Putamen (tissue), 1 donor: ENCODE results near the gene SEMA6B.
"Not testable (repeated sequence)": the region's sequence is repeated elsewhere in the genome, so short reads cannot be mapped to it uniquely, and the experiment has no call there.

ENCODE experiments used
- DNase-seq: peaks from one replicate; pipeline ENCODE4 v3.0.0-alpha.2; 2016; ENCODE audit warnings: low spot score

The SEMA6B gene

GRCh38 chr19:4571305-4571917 is 11.9 kb upstream of the SEMA6B start:
- no peak for DNase-seq

DNA sequence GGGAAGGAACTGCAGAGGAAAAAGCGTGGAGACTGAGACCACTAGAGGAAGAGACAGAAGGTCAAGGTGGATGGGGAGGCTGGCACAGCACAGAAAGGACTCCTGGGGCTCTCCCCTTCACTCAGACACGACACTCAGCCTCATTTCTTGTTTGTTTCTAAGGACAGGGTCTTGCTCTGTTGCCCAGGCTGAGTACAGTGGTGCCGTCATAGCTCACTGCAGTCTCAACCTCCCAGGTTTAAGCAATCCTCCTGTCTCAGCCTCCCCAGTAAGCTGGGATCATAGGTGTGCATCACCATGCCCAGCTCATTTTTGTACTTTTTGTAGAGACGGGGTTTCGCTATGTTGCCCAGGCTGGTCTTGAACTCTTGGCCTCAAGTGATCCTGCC is 11.4 kb upstream of the SEMA6B start:
- DNase-seq, result no peak

- DNase-seq, result no peak
These were observed 10.9 kb upstream of the SEMA6B start for GRCh38 chr19:4570402-4570801.

DNA sequence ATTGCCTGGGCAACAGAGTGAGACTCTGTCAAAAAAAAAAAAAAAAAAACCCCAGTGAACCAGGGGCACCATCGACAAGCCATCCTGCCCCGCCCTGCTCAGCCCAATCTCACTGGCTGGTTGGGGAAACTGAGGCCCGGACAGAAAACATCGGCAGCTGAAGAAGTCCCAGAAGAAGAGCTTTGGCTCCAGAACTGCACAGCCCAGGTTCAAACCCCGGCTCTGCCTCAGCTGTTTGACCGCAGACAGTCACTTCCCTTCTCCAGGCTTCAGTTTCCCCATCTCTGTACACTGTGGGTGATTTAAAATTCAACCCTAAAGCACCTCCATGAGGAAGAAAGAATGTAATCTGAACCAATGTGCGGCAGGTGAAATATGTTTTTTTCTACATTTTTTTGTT is 9.4 kb upstream of the SEMA6B start:
- DNase-seq, result no peak

GRCh38 chr19:4567584-4568071 is 8.1 kb upstream of the SEMA6B start:
- no peak for DNase-seq

GRCh38 chr19:4566402-4567051 is 7.0 kb upstream of the SEMA6B start:
- no peak for DNase-seq

GRCh38 chr19:4563562-4563961 is 4.1 kb upstream of the SEMA6B start:
- not testable (repeated sequence) for DNase-seq

DNA sequence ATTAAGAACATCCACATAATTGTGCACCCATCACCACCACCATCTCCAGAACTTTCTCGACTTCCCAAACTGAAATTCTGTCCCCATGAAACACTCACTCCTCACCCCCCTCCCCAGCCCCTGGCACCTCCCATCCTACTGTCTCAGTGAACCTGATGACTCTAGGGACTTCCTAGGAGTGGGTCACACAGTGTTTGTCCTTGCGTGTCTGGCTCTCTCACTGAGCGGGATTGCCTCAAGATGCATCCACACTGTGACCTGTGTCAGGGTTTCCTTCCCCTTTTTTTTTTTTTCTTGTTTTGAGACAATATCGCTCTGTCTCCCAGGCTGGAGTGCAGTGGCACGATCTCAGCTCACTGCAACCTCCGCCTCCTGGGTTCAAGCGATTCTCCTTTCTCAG is 2.6 kb upstream of the SEMA6B start:
- not testable (repeated sequence) for DNase-seq

- DNase-seq, result no peak
These were observed 1.2 kb downstream of the SEMA6B start for GRCh38 chr19:4557971-4558941.

GRCh38 chr19:4557144-4557970 is 2.1 kb downstream of the SEMA6B start:
- no peak for DNase-seq

- DNase-seq, result no peak
These were observed 2.8 kb downstream of the SEMA6B start for GRCh38 chr19:4556597-4557127.

- DNase-seq, result no peak
These were observed 3.6 kb downstream of the SEMA6B start for GRCh38 chr19:4555657-4556561.

- DNase-seq, result no peak
These were observed 4.8 kb downstream of the SEMA6B start for GRCh38 chr19:4554717-4555116.

- DNase-seq, result no peak
These were observed 5.7 kb downstream of the SEMA6B start for GRCh38 chr19:4553775-4554174.

GRCh38 chr19:4553092-4553695 is 6.3 kb downstream of the SEMA6B start:
- DNase-seq, result no peak

DNA sequence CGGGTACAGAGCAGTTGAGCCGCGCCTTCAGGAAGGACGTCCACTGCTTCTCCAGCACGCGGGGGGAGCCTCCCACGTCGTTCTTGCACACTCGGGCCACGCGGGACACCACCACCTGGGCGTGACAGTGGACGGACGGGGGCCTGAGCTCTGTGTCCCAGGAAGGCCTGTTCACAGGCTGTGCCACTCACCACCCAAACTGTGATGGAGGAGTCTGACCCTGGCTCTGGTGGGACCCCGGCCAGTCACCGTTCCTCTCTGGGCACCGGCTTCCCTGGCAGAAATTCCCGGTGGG is 7.0 kb downstream of the SEMA6B start:
- DNase-seq, result no peak

- DNase-seq, result no peak
These were observed 8.9 kb downstream of the SEMA6B start for GRCh38 chr19:4550479-4551050.

- no peak for DNase-seq
These were observed 9.5 kb downstream of the SEMA6B start for GRCh38 chr19:4550018-4550417.

DNA sequence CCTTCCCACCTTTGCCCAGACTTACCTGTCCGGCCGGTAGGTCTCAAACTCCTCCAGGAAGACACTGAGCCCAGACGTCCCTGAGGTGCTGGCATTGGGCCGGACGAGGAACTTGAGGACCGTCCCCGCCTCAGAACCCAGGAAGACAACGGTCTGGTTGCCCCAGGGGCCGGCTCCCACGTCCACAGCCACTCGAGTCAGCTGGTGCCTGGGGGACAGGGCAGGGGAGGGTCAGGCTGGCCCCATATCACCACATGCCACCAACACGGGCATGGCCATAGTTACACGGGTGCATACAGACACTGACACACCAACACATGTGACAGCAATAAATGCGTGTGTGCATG is 11.3 kb downstream of the SEMA6B start:
- DNase-seq, result no peak
